GM21619 (cell line): Measurements from ENCODE around the gene TNFRSF4.

Experiments
- ATAC-seq: cut with Tn5 transposase; IDR thresholded peaks from one replicate; pipeline ENCODE4 v1.9.1; 2021; ENCODE audit not compliant: unreplicated experiment

Gene TNFRSF4

GRCh38 chr1:1219341-1219740 is 5.4 kb upstream of the TNFRSF4 start:
- no peak for ATAC-seq

GRCh38 chr1:1218524-1219200 is 4.7 kb upstream of the TNFRSF4 start:
- no peak for ATAC-seq

GRCh38 chr1:1217621-1218523 is 3.9 kb upstream of the TNFRSF4 start:
- ATAC-seq: no peak

GRCh38 chr1:1216770-1217620 is 3.0 kb upstream of the TNFRSF4 start:
- ATAC-seq: no peak

GRCh38 chr1:1215881-1216605 is 2.1 kb upstream of the TNFRSF4 start:
- no peak for ATAC-seq

GRCh38 chr1:1215080-1215676 is 1.2 kb upstream of the TNFRSF4 start:
- ATAC-seq: no peak

GRCh38 chr1:1212780-1213344 is 1.1 kb downstream of the TNFRSF4 start:
- ATAC-seq: no peak

- no peak for ATAC-seq
Measured at GRCh38 chr1:1211541-1212441, 2.2 kb downstream of the TNFRSF4 start.

GRCh38 chr1:1210726-1211540 is 3.0 kb downstream of the TNFRSF4 start:
- no peak for ATAC-seq

GRCh38 chr1:1208713-1209433 is 5.1 kb downstream of the TNFRSF4 start:
- no peak for ATAC-seq

GRCh38 chr1:1207571-1207892 is 6.4 kb downstream of the TNFRSF4 start:
- no peak for ATAC-seq

GRCh38 chr1:1206966-1207531 is 6.9 kb downstream of the TNFRSF4 start:
- no peak for ATAC-seq

GRCh38 chr1:1206376-1206965 is 7.5 kb downstream of the TNFRSF4 start, which contains the start of gene TNFRSF18:
Gene TNFRSF18, minus strand, starts transcription at chr1:1206592. Its CDS starts 21 bp downstream, at chr1:1206571.
- ATAC-seq: no peak

- no peak for ATAC-seq
Measured at GRCh38 chr1:1205769-1206375, 8.1 kb downstream of the TNFRSF4 start.

- ATAC-seq: no peak
Measured at GRCh38 chr1:1204998-1205768, 8.8 kb downstream of the TNFRSF4 start.
